Activated gamma-delta T cell (primary cell): ENCODE data around the gene PHF5A.
"Not testable (repeated sequence)": the region's sequence is repeated elsewhere in the genome, so short reads cannot be mapped to it uniquely, and the experiment has no call there.

ENCODE experiments used
- DNase-seq: peaks from one replicate; lab custom pipeline; 2025; lab: John Stamatoyannopoulos, UW

Gene PHF5A

DNA sequence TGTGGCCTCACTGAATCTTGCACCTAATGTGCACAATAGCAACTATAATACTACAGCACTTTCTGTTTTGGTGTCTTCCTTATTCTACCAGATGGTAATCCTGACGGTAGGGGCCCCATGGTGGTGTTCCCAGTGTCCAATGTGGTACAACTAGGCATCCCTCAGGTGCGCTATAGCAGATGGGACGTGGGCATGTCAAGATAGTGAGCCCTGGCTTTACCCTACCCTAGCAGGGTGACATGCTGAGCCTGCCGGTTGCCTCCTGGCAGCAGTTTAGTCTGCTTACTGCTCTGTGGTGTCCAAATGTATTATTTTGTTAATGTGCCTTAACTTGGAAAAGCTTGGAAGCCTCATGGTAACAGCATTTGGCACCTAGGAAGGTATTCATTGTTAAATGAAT, 19.6 kb upstream of the PHF5A start:
- no peak for DNase-seq

DNA sequence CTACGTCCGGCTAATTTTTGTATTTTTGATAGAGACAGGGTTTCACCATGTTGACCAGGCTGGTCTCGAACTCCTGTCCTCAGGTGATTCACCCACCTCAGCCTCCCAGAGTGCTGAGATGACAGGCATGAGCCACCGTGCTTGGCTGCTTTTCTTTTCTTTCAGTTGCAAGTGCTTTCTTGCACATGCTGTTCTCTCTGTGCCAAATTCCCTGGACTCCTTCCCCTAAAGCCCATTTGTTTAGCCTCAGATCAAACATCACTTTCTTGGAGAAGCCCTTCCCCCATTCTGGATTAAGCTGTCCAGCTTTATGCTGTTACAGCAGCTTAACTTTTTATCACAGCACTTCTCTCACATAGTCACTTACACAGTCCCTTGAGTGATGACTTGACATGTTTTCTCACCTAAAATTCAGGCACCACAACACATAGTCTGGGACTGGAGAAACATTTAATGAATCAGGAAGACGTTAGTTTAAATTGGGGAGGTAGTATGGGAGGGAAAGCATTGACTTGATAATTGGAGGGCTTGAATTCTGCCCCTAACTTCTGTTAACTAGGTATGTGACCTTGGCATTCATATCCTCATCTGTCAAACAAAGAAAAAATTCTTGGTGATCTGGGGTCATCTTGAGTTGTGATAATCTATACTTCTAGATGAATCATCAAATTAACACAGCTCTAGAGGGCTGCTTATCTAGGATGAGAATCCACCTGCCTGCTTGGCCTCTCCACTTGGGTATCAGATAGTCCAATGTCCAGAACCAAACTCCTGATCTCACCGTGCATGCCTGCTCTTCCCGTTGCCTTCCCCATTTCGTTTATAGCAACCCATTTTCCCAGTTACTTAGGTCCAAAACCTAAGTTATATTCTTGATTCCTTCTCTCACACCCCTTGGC, 18.8 kb upstream of the PHF5A start:
- DNase-seq, result no peak

DNA sequence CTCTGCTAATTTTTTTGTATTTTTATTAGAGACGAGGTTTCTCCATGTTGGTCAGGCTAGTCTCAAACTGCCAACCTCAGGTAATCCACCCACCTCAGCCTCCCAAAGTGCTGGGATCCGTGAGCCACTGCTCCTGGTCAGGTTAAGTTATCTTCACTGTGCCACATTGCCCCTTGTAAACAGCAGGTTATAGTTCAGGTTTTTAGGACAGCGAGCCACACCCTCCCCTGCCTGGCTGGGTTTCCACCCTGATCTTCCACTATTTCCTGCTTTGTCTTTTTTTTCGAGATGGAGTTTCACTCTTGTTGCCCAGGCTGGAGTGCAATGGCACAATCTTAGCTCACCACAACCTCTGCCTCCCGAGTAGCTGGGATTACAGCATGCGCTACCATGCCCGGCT, 16.5 kb upstream of the PHF5A start:
- DNase-seq, result no peak

DNA sequence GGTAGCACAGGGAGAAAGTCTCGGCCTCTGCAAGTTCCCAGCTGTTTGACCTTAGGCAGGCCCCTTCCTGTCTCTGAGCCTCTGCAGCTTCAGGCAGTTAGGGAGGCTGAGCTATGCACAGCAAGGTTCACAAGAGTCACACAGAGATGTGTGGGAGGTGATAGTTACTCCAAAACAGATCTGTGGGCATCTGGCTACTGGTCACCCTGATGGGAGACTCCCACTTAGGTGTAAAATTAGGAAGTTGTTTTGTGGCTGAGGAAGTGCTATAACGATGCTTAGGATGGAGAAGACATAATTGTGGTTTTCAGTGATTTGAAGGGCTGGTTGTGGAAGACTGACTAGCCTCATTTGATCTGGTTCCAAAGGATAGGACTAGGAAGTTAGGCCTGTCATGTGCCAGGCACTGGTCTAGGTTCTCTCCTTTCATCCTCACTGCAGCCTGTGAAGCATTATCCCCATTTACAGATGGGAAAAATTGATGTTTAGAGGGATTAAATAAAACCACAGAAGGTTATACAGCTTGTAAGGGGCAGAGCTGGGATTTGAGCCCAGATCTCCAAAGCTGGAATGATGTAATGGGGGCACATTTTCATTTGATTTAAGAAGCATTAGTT, 13.9 kb upstream of the PHF5A start:
- no peak for DNase-seq

DNA sequence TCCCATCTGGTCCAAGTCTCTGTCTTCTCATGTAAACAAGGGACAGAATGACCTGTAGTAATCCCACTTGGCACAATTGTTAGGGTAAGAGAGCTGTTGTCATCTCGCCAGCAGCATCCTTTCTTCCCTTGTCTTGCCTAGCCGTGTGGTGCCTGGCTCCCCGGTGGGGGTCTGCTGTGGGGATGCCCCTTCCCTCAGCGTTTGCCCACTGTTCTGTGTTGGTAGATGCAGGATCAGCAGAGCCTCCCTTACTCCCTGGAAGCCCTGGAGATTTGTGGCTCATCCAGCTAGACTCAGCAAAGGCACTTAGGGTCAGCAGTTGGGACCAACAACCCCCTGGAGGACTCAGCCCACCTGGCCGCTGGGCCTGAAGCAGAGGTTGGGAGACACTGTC, 13.4 kb upstream of the PHF5A start:
- DNase-seq, result no peak

DNA sequence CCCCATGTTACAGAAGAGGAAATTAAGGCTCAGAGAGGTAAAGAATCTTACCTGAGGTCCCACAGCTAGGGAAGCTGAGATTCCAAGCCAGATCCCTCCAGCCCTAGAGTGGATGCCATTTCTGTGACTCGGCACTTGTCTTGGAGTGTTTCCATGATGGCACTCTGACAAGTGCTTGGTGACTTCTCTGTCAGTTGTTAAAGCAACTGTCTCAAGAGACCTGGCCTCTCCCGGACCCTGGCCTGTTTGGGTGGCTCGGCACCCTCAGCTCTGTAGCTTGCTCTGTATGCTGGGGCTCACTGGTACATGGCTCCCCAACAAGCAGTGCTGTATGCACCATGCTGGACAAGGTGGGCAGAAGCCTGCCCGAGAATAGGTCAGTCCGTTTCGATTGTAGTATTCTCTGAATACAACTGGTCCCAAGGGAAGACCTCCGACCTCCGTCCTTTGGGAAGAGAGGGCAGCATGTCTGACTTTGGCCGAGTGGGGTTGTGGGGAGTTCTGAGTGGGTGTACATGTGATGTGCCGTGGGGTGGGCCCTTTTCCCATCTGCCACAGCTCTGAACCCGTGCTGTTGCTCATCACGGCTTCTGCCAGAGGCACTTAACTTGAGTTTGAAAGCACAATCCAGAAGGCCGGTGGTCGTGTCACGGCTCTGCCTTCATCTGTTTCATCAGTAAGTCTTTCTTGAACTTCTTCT, 12.8 kb upstream of the PHF5A start:
- DNase-seq, result no peak

DNA sequence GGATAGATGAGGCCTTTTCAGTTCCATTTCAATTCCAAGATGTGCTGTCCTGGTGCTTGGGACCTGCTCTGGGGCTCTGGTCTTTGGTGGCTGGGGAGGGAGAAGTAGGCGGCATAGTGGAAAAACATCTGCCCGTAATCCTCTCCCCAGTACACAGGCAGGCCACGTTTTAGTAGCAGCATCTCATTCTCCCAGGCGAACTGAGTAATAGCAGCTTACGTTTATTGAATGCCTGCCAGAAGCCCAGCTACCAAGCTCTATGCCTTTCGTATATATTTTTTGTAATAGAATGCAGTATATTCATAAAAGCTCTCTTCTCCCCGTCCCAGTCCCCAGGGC, 11.9 kb upstream of the PHF5A start:
- no peak for DNase-seq

DNA sequence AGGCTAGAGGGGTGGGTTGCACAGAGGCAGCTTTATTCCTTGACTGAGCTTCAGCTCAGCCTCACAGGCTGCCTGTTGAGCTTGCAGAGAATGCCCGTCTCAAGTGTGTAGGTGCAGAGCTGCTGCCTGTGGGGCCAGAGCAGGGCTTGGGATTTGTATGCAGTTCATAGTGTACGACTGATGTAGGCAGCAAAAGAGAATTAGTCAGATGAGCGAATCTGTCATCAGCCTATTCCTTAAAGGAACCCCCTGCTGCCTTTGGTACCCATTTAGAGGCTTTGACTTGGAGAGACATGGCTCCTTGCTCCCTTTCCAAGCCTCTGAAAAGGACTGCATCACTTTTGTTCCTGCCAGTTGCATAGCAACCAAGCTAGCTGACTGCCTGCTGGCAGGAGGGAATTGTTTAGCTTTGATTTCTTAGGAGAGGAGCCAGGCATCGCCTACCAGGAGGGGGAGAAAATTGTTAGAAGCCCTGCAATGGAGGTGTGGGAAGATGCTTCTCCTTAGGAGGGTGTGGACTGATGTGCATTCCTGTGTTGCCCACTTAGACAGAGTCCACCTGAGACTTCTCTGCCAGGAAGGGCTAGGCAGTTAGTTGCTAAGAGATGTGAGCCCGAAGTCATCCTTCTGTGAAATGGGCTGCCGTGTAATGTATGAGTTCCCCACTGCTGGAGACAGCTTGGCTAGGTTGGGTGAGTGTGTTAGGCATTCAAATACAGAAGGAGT, 11.3 kb upstream of the PHF5A start:
- no peak for DNase-seq

DNA sequence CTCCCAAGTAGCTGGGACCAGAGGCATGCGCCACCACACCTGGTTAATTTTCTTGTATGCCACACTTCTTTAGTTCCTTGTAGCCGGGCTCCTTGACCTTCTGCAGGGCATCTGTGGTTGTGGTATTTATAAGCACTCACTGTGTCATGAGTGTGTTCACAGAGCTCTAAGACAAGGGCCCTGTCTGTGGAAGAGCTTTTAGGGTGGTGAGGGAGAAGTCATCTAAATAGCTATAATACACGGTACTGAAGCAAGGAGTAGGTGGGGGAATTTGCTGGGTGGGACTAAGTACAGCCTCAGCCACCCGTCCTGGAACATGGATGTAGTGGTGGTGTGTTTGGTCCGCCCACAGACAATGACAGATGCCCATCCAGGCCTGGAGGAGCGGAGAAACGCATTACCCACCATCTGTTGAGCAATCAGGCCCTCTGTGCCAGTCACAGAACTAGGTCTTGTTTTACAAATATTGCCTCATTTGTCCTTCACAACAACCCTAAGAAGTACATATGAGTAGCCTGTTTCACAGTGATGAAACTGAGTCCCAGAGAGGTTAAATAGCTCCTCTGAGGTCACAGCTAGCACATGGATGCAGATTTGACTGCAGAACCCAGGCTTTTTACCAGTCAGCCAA, 10.5 kb upstream of the PHF5A start:
- DNase-seq, result no peak

DNA sequence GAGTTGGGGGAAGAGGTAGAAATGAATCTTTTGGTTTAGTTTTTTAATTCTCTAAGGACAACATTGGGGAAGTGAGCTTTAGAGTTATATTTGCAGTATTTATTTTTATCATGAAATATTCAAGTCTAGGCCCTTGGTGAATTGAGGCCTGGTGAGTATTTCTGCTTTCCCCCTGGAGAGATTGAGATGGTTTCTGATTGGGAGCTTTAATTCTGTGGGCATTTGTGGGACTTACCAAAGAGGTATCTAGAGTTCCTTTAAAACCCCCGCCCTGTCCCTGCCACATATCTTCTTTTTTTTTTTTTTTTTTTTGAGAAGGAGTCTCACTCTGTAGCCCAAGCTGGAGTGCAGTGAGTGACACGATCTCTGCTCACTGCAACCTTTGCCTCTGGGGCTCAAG, 10.0 kb upstream of the PHF5A start:
- DNase-seq, result no peak

DNA sequence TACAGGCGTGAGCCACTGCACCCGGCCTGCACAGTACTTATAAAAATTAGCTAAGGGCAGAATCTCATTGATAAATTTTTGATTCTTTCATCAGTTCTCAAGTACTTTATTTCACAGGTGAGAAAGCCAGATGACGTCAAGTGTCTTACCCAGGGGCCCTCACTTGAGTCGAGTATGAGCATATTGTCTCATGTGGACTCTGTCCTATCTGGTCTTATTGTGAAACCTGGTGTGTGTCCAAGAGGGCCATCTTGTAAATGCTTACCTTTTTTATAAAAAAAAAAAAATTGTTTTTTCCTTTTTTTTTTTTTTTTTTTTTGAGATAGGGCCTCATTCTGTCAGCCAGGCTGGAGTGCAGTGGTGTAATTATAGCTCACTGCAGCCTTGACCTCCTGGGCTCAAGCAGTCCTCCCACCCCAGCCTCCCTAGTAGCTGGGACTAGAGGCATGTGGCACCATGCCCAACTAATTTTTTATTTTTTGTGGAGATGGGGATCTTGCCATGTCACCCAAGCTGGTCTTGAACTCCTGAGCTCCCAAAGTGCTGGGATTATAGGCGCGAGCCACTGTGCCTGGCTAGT, 6.5 kb upstream of the PHF5A start:
- DNase-seq, result no peak

DNA sequence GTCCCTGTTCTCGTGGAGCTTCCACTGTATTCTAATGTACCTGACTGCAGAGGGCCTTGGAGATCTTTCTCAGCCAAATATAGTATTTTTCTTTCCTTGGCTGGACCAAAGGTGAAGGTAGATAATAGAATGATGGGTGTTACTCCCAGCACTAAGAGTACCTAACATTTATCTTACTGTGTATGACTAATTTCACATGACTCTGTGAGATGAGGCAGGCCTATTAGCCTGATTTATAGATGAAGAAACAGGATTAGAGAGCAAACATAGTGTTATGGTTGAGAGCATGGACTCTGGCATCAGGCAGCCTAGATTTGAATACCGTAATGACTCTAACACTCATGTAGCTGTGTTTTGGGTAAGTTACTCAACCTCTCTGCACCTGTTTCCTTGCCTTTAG, 3.1 kb upstream of the PHF5A start:
- DNase-seq, result no peak

DNA sequence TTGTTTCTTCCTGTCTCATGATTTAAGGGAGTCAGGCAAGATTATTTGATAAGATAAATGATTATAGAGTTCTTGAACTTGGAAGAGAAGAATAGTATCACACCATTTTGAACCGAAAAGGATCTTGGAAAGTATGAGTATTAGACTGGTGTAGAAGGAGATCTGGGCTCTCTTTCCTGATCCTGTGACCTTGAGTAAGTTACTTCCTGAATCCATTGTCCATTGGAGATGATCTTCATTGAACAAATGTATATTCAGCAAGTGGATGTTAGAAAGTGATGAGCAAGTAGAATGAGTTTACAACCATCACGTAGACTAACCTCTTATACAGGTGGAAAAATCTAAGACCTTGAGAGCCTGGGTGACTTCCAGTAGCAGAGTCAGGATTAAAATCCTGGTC, 2.4 kb upstream of the PHF5A start:
- DNase-seq, result no peak

DNA sequence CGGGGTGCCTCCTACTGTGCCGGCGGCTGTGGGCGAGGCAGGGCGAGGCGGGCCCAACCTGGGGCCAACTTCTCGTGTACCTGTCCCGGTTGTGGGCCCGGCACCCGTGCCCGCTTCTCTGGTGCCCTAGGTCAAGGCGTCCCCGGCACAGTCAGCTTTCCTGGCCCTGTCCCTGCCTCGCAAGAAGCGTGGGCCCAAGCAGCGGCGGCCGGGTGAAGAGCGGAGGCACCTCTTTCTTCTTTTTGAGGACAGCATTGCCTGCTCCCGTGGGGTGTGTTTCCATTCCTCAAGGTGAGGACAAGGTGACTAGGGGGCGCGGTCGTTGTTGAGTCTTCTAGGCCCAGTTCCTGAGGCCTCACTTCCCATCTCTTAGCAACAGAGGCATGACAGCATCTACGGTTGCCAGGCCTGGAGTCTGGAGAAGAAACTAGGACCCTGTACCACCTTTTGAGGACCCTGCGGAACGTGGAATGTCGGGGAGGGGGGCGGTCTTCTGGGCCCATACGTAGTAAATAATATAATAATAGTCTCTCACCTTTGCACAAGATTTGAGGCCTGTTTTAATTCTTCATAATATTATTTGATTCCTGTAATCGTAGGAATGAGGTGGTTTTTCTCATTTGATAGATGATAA, 843 bp upstream of the PHF5A start:
- no peak for DNase-seq

DNA sequence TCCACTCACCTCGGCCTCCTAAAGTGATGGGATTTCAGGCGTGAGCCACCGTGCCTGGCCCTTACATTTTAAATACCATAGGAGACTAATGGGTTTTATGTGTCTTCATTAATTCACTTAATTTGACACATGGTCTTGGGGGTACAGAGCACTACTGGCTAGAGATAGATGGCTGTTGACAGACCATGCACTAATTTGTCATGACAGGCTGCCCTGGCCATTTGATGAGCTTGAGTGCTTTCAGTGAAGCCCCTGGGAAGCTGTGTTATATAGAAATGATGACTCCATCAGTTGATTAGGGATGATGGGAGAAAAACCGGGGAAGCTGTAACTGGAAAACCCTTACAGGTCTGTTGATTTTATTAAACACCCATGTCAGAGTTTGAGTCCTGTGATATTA, 6.6 kb downstream of the PHF5A start:
- no peak for DNase-seq

DNA sequence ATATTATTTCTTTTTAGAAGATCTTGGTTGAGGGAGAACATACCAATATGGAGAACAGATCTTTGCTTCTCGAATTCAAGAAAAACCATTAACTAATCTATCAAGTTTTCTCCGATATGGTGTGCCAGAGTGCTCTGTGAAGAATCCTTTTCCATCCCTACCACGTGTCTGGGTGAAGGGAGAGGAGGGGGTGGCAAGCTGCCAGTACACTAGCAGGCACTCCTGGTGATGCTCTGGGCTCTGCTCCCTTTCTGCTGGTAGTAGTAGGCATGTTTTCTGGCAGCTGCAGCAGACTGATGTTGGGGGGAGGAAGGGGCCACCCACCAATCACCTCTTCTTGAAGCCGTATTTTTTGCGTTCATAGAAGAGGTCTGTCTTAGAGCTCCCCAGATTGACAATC, 8.4 kb downstream of the PHF5A start:
- DNase-seq, result not testable (repeated sequence)

DNA sequence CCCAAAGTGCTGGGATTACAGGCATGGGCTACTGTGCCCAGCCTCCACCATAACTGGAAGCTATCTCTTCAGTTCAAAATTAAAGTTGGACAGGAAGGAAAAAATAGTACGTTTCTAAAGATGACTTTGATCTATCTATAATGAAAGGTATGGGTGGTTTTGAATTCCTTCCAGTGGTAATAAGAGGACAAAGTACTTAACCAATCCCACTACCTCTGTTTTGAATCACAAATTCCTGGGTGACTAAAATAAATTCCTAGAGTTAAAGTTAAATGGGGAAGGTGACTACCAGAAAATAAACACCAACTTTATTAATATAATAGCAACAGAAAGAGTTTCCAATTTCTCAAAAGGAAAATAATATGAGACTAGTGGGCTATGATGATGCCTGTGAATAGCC, 9.1 kb downstream of the PHF5A start:
- no peak for DNase-seq

DNA sequence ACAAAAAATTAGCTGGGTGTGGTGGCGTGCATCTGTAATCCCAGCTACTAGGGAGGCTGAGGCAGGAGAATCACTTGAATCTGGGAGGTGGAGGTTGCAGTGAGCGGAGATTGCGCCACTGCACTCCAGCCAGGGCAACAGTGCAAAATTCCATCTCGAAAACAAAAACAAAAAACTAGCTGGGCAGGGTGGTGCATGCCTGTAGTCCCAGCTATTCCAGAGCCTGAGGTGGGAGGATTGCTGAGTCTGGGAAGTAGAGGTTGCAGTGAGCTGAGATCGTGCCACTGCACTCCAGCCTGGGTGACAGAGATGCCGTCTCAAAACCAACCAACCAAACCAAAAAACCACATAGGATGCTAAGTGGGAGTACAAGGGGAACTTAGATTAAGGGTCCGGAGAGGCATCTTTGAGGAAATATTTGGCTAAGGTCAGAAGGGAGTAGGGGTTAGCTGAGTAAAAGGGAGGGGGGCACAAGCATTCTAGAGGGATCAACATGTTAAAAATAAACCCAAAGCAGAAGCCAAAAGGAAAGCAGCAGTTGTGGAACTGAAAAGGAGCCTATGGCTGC, 10.2 kb downstream of the PHF5A start:
- DNase-seq, result no peak

DNA sequence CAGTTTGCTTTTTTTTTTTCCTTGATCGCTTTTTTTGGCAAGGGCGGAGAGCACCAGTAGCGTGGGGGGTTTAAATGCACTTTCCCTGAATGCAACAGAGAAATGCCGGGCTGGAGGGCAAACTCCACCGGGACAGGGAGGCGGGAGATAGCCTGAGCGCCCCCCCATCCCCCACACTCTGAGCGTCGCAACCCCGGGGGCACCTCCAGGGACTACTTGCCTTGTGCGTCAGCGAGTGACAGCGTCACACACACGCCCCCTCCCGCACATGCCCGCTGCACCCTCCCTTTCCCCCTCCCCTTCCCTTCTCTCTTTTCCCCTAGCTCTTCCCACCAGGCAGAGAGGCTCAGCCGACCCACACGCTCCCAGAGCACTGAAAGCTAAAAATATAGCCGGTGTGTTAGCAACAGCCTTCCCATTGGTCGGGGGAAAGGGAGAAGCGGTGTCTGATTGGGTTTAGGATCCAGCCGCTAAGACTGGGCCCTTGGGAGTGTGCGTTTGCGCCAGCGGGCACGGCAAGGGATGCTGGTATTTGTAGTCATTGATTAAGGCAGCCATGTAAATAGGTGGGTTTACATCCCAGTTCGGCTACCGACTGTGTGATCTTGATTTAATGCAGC, 20.2 kb downstream of the PHF5A start:
- DNase-seq, result peak; percentile 68

DNA sequence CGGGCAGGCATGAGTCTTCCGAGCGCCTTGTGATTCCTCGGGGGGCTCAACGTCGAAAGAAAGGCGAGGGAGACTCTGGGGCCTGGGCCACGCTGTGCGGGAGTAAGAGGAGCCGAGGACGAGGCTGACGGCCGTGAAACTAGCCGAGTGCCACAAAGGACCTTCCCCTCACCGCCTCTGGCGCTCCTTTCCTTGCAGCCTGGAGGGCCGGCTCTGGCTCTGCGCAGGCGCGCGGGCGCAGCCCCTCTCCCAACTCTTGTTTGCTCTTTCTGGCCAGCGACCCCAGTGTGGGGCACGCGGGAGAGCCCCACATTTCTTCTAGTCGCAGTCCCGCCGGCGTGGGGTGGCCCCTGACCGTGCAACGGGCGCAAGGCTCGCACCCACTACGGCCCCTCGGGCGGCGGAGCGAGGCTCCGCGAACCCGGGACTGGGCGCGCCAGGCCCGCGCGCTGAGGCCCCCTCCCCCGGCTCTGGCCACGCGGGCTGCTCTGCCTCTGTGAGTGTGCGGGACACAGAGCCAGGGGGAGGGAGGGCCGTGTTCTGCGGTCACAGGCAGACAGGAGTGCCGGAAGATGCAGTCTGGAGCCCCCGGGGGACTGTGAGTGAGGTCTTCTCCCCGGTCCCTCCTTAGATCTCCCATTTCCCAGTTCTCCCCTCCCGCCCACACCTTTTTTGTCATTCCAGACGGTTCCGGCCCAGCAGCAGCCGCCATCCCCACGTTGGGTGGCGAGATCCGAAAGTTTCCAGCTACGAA, 20.9 kb downstream of the PHF5A start:
- peak; percentile 36 for DNase-seq
